K562 (cell line): ENCODE results near the gene AIFM3. TPM values are rescaled to one million over a fixed set of nuclear protein-coding genes. Genes with fewer than 3 reads are reported as not detected.
A peak's percentile ranks its signal among the peaks of the same experiment; 100 is the strongest.

Source experiments
- BCOR ChIP-seq: fragments of 450-650 bp; IDR thresholded peaks from 2 replicates; pipeline ENCODE4 v1.6.1; 2016
- CAMTA2 ChIP-seq: fragments of 250-450 bp; sonication (Bioruptor Pico); conservative IDR thresholded peaks from 2 replicates; pipeline ENCODE4 v1.5.1; 2022
- CGGBP1 ChIP-seq: fragments of 250-450 bp; sonication (Bioruptor Pico); IDR thresholded peaks from 2 replicates; pipeline ENCODE4 v1.9.0; 2021; ENCODE audit warnings: mild to moderate bottlenecking
- DMBX1 ChIP-seq: fragments of 250-450 bp; sonication (Bioruptor Pico); IDR thresholded peaks from 2 replicates; pipeline ENCODE4 v1.8.0; 2022; ENCODE audit warnings: inconsistent platforms, mild to moderate bottlenecking, moderate library complexity, borderline replicate concordance
- EHMT2 ChIP-seq: fragments of 450-650 bp; IDR thresholded peaks from 2 replicates; pipeline ENCODE4 v1.6.1; 2018; ENCODE audit warnings: antibody characterized with exemption
- ELF1 ChIP-seq: fragments of 200-800 bp; sonication (Bioruptor generic); IDR thresholded peaks from 2 replicates; pipeline ENCODE4 v1.6.1; 2016; ENCODE audit warnings: missing genetic modification characterization, missing compliant biosample characterization
- EZH2 ChIP-seq: IDR thresholded peaks from 2 replicates; pipeline ENCODE4 v1.6.1; 2012; ENCODE audit warnings: low read depth, mild to moderate bottlenecking, inconsistent platforms, low read length, borderline replicate concordance
- HDAC3 ChIP-seq: fragments of 450-650 bp; IDR thresholded peaks from 2 replicates; pipeline ENCODE4 v1.6.1; 2018; ENCODE audit warnings: borderline replicate concordance, mild to moderate bottlenecking, moderate library complexity; ENCODE audit not compliant: partially characterized antibody
- KLF1 ChIP-seq: fragments of 450-650 bp; IDR thresholded peaks from 2 replicates; pipeline ENCODE4 v1.6.1; 2016; ENCODE audit warnings: missing genetic modification characterization, missing compliant biosample characterization
- MEIS2 ChIP-seq: fragments of 450-650 bp; IDR thresholded peaks from 2 replicates; pipeline ENCODE4 v1.6.1; 2014; ENCODE audit warnings: mild to moderate bottlenecking; ENCODE audit not compliant: partially characterized antibody
- NFE2L1 ChIP-seq: fragments of 450-650 bp; IDR thresholded peaks from 2 replicates; pipeline ENCODE4 v1.6.1; 2016; ENCODE audit warnings: missing genetic modification characterization, low read depth, mild to moderate bottlenecking, missing compliant biosample characterization, moderate library complexity, borderline replicate concordance
- PRMT5 ChIP-seq: sonication (generic); formaldehyde crosslinking; IDR thresholded peaks from 2 replicates; pipeline ENCODE4 v1.5.0; 2020; ENCODE audit warnings: missing genetic modification reagents
- TFAM ChIP-seq: fragments of 250-450 bp; sonication (Bioruptor Pico); conservative IDR thresholded peaks from 2 replicates; pipeline ENCODE4 v1.5.0; 2021; ENCODE audit warnings: mild to moderate bottlenecking, moderate library complexity
- ZBTB17 ChIP-seq: fragments of 450-650 bp; formaldehyde crosslinking; IDR thresholded peaks from 2 replicates; pipeline ENCODE4 v1.4.0; 2020; ENCODE audit warnings: mild to moderate bottlenecking
- ZBTB49 ChIP-seq: sonication (generic); formaldehyde crosslinking; IDR thresholded peaks from 2 replicates; pipeline ENCODE4 v1.8.0; 2022; ENCODE audit warnings: missing genetic modification reagents, mild to moderate bottlenecking, borderline replicate concordance
- ZFP30 ChIP-seq: fragments of 250-450 bp; sonication (Bioruptor Pico); IDR thresholded peaks from 2 replicates; pipeline ENCODE4 v1.8.0; 2022; ENCODE audit warnings: moderate library complexity, mild to moderate bottlenecking, inconsistent platforms, borderline replicate concordance
- ZNF143 ChIP-seq: sonication (generic); formaldehyde crosslinking; IDR thresholded peaks from 2 replicates; pipeline ENCODE4 v1.9.0; 2022; ENCODE audit warnings: mild to moderate bottlenecking, missing genetic modification reagents
- ZNF197 ChIP-seq: fragments of 200-800 bp; sonication (Bioruptor generic); IDR thresholded peaks from 2 replicates; pipeline ENCODE4 v1.6.1; 2016; ENCODE audit warnings: low read depth, missing genetic modification characterization, missing compliant biosample characterization
- ZNF274 ChIP-seq: IDR thresholded peaks from 2 replicates; pipeline ENCODE4 v1.6.1; 2011; ENCODE audit warnings: low read depth, mild to moderate bottlenecking, low read length, moderate library complexity, borderline replicate concordance
- ZNF354B ChIP-seq: fragments of 250-450 bp; sonication (Bioruptor Pico); IDR thresholded peaks from 2 replicates; pipeline ENCODE4 v1.4.0; 2020
- ZNF449 ChIP-seq: fragments of 250-450 bp; sonication (Bioruptor Pico); IDR thresholded peaks from 2 replicates; pipeline ENCODE4 v1.8.0; 2022; ENCODE audit warnings: moderate library complexity, mild to moderate bottlenecking, inconsistent platforms
- polyA plus RNA-seq, 8 experiments: library from polyadenylated mRNA; depleted of rRNA in 4 of 8; stranded (reverse) in 5 of 8; unstranded in 3 of 8; fragments of >200 nt; fragmentation: Nextera tagmentation in 2 of 8; fragmentation: Illumina TruSeq in 1 of 8; extraction: Ambion mirVana in 2 of 8; extraction: Trizol in 1 of 8; gene quantifications; 2 replicates each; pipeline versions ENCODE4 v1.2.1 to v1.2.3, GENCODE V29; 2011 to 2014; ENCODE audit warnings: inconsistent platforms in 1 of 8, missing spikeins in 1 of 8
- total RNA-seq, 7 experiments: library from RNA; depleted of rRNA in 6 of 7; stranded (reverse); fragments of >200 nt in 6 of 7; fragmentation: Illumina TruSeq in 2 of 7; extraction: Trizol in 2 of 7; gene quantifications; 2 replicates each; pipeline versions ENCODE4 v1.2.1 to v1.2.3, GENCODE V29; 2011 to 2021; ENCODE audit warnings: low replicate concordance in 1 of 7

AIFM3 gene
- total and polyA plus RNA-seq, 9 of the 15 experiments (the other 6 are each of a cell fraction or from before 2014, with no cell fraction given), result 0.03 to 0.20 (median 0.07) TPM; not detected in 1

- no peak for TF ChIP-seq ZNF197
- TF ChIP-seq CAMTA2 (CRISPR knock-in tag), result no peak
- TF ChIP-seq HDAC3, result no peak
- 0 out of 2 replicates have a peak, but pooled peaks have one; percentile 6 for TF ChIP-seq ZBTB17 (CRISPR knock-in tag)
- no peak for TF ChIP-seq ZNF449 (CRISPR knock-in tag)
- TF ChIP-seq ZNF274, result 0 out of 2 replicates have a peak, but pooled peaks have one; percentile 16
- TF ChIP-seq EHMT2, result no peak
- no peak for TF ChIP-seq ZNF143 (CRISPR knock-in tag)
- no peak for TF ChIP-seq ZBTB49 (CRISPR knock-in tag)
- no peak for TF ChIP-seq MEIS2
- no peak for TF ChIP-seq DMBX1 (CRISPR knock-in tag)
- TF ChIP-seq KLF1, result peak; percentile 41; the same call in 1 of the 2 replicates
- no peak for TF ChIP-seq ZFP30 (CRISPR knock-in tag)
- no peak for TF ChIP-seq TFAM (CRISPR knock-in tag)
- no peak for TF ChIP-seq ELF1 (tag)
- no peak for TF ChIP-seq BCOR
- TF ChIP-seq EZH2, result no peak
- TF ChIP-seq PRMT5 (CRISPR knock-in tag), result no peak
- TF ChIP-seq CGGBP1 (CRISPR knock-in tag), result peak; percentile 84; the same call in 1 of the 2 replicates
- no peak; the same call in 1 of the 2 replicates for TF ChIP-seq ZNF354B
- no peak for TF ChIP-seq NFE2L1
Observed at GRCh38 chr22:21000987-21001600, 34.0 kb downstream of the AIFM3 start (continued).
